HepG2 (cell line): ENCODE results near the gene MALT1. TPM values are rescaled to one million over a fixed set of nuclear protein-coding genes. Genes with fewer than 3 reads are reported as not detected.

Source experiments
- ATAC-seq: fragments of 200-7000 bp; cut with Tn5 transposase; 3 replicates; pipeline ENCODE4 v1.9.1; 2020; ENCODE audit warnings: mild to moderate bottlenecking, moderate library complexity
- BruUV-seq: library from RNA; stranded (reverse); fragments of 400-500 nt; replicated peaks from 2 replicates; lab custom pipeline; 2021; lab: Mats Ljungman, UMichigan
- CTCF ChIA-PET: fragments of 300-600 bp; formaldehyde crosslinking; extraction: SDS; loops from one replicate; lab custom pipeline; 2021; ENCODE audit warnings: low total read pairs, inconsistent platforms, low intra/inter-chr PET ratio; lab: Yijun Ruan, JAX
- POLR2A ChIA-PET: fragments of 350-600 bp; sonication (Branson Sonifier 250); formaldehyde crosslinking; loops from one replicate; lab custom pipeline; 2020; ENCODE audit warnings: antibody characterized with exemption, inconsistent platforms; lab: Yijun Ruan, JAX
- DNase-seq: peaks from one replicate; pipeline ENCODE4 v3.0.0-alpha.2; 2015; ENCODE audit warnings: low spot score
- FAIRE-seq: peaks from 3 replicates; lab custom pipeline; 2011; peaks lifted over from hg19 to GRCh38; lab: Jason Lieb, UNC
- H2AFZ ChIP-seq: one replicate; pipeline ENCODE4 v1.6.1; 2011; ENCODE audit warnings: low read length, inconsistent platforms
- H3K27ac ChIP-seq: fragments of 300-600 bp; 3 replicates; pipeline ENCODE4 v1.8.0; 2011; ENCODE audit warnings: mixed run types, mild to moderate bottlenecking, mixed read lengths, low read length, inconsistent platforms; ENCODE audit not compliant: insufficient read depth; ENCODE audit errors: extremely low read length
- H3K27me3 ChIP-seq, 2 experiments: fragments of 200-600 bp in 1 of 2; 2 replicates in 1 of 2; 3 replicates in 1 of 2; pipeline versions ENCODE4 v1.6.0 to v1.8.0; 2011; ENCODE audit warnings: low read length in 2 of 2, mild to moderate bottlenecking in 2 of 2, moderate library complexity in 2 of 2, inconsistent platforms in 1 of 2; ENCODE audit not compliant: insufficient read depth in 2 of 2, control insufficient read depth in 1 of 2
- H3K36me3 ChIP-seq, 2 experiments: fragments of 200-600 bp in 1 of 2; replicated peaks in 1 of 2; 2 replicates in 1 of 2; 3 replicates in 1 of 2; pipeline versions ENCODE4 v1.5.1 to v1.8.0; 2011; ENCODE audit warnings: low read length in 2 of 2, inconsistent platforms in 1 of 2; ENCODE audit not compliant: insufficient read depth in 2 of 2, control insufficient read depth in 1 of 2
- H3K4me1 ChIP-seq: 2 replicates; pipeline ENCODE4 v1.5.1; 2012; ENCODE audit warnings: low read length, inconsistent platforms; ENCODE audit not compliant: insufficient read depth
- H3K4me2 ChIP-seq: 2 replicates; pipeline ENCODE4 v1.6.0; 2011; ENCODE audit warnings: low read depth, low read length, inconsistent platforms
- H3K4me3 ChIP-seq, 3 experiments: fragments of 200-600 bp in 1 of 3; sonication (generic), shearing (Covaris generic) in 1 of 3; replicated peaks in 1 of 3; 2 replicates each; pipeline ENCODE4 v1.5.1; 2011 to 2016; ENCODE audit warnings: low read length in 3 of 3, inconsistent platforms in 2 of 3, low read depth in 2 of 3, mild to moderate bottlenecking in 2 of 3, control low read depth in 1 of 3, mixed read lengths in 1 of 3; ENCODE audit not compliant: insufficient read depth in 1 of 3
- H3K79me2 ChIP-seq: one replicate; pipeline ENCODE4 v1.6.1; 2011; ENCODE audit warnings: low read length, inconsistent platforms; ENCODE audit not compliant: insufficient read depth
- H3K9ac ChIP-seq: 2 replicates; pipeline ENCODE4 v1.6.0; 2011; ENCODE audit warnings: mild to moderate bottlenecking, low read depth, low read length, inconsistent platforms; ENCODE audit not compliant: insufficient read depth
- H3K9me3 ChIP-seq: 2 replicates; pipeline ENCODE4 v1.5.1; 2012; ENCODE audit warnings: mild to moderate bottlenecking, low read length
- H4K20me1 ChIP-seq: 2 replicates; pipeline ENCODE4 v1.6.0; 2011; ENCODE audit warnings: inconsistent platforms, mild to moderate bottlenecking, low read length, moderate library complexity; ENCODE audit not compliant: insufficient read depth
- ARID5B ChIP-seq: IDR thresholded peaks from 2 replicates; pipeline ENCODE4 v1.4.0; 2020; ENCODE audit warnings: mild to moderate bottlenecking, missing genetic modification reagents
- BORCS8-MEF2B ChIP-seq: sonication (generic); formaldehyde crosslinking; IDR thresholded peaks from 2 replicates; pipeline ENCODE4 v1.8.0; 2022; ENCODE audit warnings: mild to moderate bottlenecking, missing genetic modification reagents
- FOXM1 ChIP-seq: sonication (generic); formaldehyde crosslinking; IDR thresholded peaks from 2 replicates; pipeline ENCODE4 v1.5.0; 2020; ENCODE audit warnings: missing genetic modification reagents
- KDM3A ChIP-seq: IDR thresholded peaks from 2 replicates; pipeline ENCODE4 v1.6.1; 2018; ENCODE audit warnings: low read depth, missing compliant biosample characterization
- SALL2 ChIP-seq: sonication (generic); formaldehyde crosslinking; IDR thresholded peaks from 2 replicates; pipeline ENCODE4 v1.8.1; 2023; ENCODE audit warnings: mild to moderate bottlenecking, missing genetic modification reagents, inconsistent platforms
- SRSF9 ChIP-seq: fragments of 200-400 bp; formaldehyde crosslinking; IDR thresholded peaks from 2 replicates; pipeline ENCODE4 v1.6.1; 2018; ENCODE audit warnings: borderline replicate concordance, mild to moderate bottlenecking, low read depth, low read length; ENCODE audit not compliant: insufficient read depth, poor library complexity, severe bottlenecking
- TMF1 ChIP-seq: sonication (generic); formaldehyde crosslinking; IDR thresholded peaks from 2 replicates; pipeline ENCODE4 v1.8.1; 2022; ENCODE audit warnings: low read depth, missing genetic modification reagents
- TRAFD1 ChIP-seq: sonication (generic); formaldehyde crosslinking; IDR thresholded peaks from 2 replicates; pipeline ENCODE4 v1.5.1; 2020; ENCODE audit warnings: missing genetic modification reagents, mild to moderate bottlenecking, borderline replicate concordance
- ZBTB3 ChIP-seq: sonication (generic); formaldehyde crosslinking; IDR thresholded peaks from 2 replicates; pipeline ENCODE4 v1.4.0; 2020; ENCODE audit warnings: low read depth, mild to moderate bottlenecking, moderate library complexity, missing genetic modification reagents, borderline replicate concordance
- ZEB1 ChIP-seq: IDR thresholded peaks from 2 replicates; pipeline ENCODE4 v1.6.1; 2012; ENCODE audit warnings: mild to moderate bottlenecking, low read depth, inconsistent platforms; ENCODE audit not compliant: insufficient replicate concordance
- ZFP36L2 ChIP-seq: sonication (generic); formaldehyde crosslinking; IDR thresholded peaks from 2 replicates; pipeline ENCODE4 v1.4.0; 2020; ENCODE audit warnings: missing genetic modification reagents
- ZNF256 ChIP-seq: sonication (generic); formaldehyde crosslinking; conservative IDR thresholded peaks from 2 replicates; pipeline ENCODE4 v1.4.0; 2020; ENCODE audit warnings: missing genetic modification reagents
- ZNF569 ChIP-seq: sonication (generic); formaldehyde crosslinking; IDR thresholded peaks from 2 replicates; pipeline ENCODE4 v1.5.0; 2020; ENCODE audit warnings: mild to moderate bottlenecking, missing genetic modification reagents, moderate library complexity, borderline replicate concordance
- ZNF572 ChIP-seq: sonication (generic); formaldehyde crosslinking; IDR thresholded peaks from 2 replicates; pipeline ENCODE4 v1.5.1; 2020; ENCODE audit warnings: mild to moderate bottlenecking, missing genetic modification reagents
- ZNF674 ChIP-seq: sonication (generic); formaldehyde crosslinking; IDR thresholded peaks from 2 replicates; pipeline ENCODE4 v1.5.0; 2020; ENCODE audit warnings: low read depth, mild to moderate bottlenecking, missing genetic modification reagents
- ZNF704 ChIP-seq: sonication (generic); formaldehyde crosslinking; IDR thresholded peaks from 2 replicates; pipeline ENCODE4 v1.8.1; 2023; ENCODE audit warnings: mild to moderate bottlenecking, inconsistent platforms, moderate library complexity, missing genetic modification reagents, borderline replicate concordance
- ZNF816 ChIP-seq: sonication (generic); formaldehyde crosslinking; IDR thresholded peaks from 2 replicates; pipeline ENCODE4 v1.8.0; 2022; ENCODE audit warnings: missing genetic modification reagents, mild to moderate bottlenecking, borderline replicate concordance
- WGBS: methylation state at CpG from one replicate; pipeline ENCODE4 v1.1.6; 2017; ENCODE audit warnings: low lambda C conversion rate; 5-methylcytosine and 5-hydroxymethylcytosine counted together
- in situ Hi-C: cut with HindIII; loops from 2 replicates; pipeline ENCODE4 v1.10.0; 2017; ENCODE audit warnings: low pct_unique_long_range_greater_than_20kb; ENCODE audit not compliant: extremely low pct_ligation_motif_present
- intact Hi-C: fragments of 100-400 bp; cut with micrococcal nuclease; formaldehyde crosslinking; loops from one replicate; pipeline ENCODE4 v1.10.0; 2022; ENCODE audit not compliant: unreplicated experiment
- polyA plus RNA-seq, 8 experiments: library from polyadenylated mRNA; depleted of rRNA in 3 of 8; stranded (reverse) in 7 of 8; unstranded in 1 of 8; fragments of >200 nt; fragmentation: Illumina TruSeq in 4 of 8; extraction: Trizol in 4 of 8; gene quantifications; 2 replicates each; pipeline versions ENCODE4 v1.2.1 to v1.2.3, GENCODE V29; 2011 to 2016; ENCODE audit warnings: low read depth in 4 of 8, missing spikeins in 1 of 8, mixed read lengths in 1 of 8; ENCODE audit not compliant: insufficient read depth in 1 of 8
- total RNA-seq, 5 experiments: library from RNA; depleted of rRNA; stranded (reverse); fragments of >200 nt; fragmentation: Illumina TruSeq; extraction: Trizol; gene quantifications; 2 replicates each; pipeline ENCODE4 v1.2.3, GENCODE V29; 2016; ENCODE audit warnings: low read depth in 1 of 5
- TF ChIP-seq, protein P1 (sequence below): IDR thresholded peaks from 2 replicates; pipeline ENCODE4 v1.6.1; 2018; ENCODE audit warnings: missing genetic modification reagents

Gene MALT1
- total and polyA plus RNA-seq, 2 of the 13 experiments (the other 11 are each of a cell fraction or from before 2014, with no cell fraction given) = 43.9 to 89.0 TPM

DNA sequence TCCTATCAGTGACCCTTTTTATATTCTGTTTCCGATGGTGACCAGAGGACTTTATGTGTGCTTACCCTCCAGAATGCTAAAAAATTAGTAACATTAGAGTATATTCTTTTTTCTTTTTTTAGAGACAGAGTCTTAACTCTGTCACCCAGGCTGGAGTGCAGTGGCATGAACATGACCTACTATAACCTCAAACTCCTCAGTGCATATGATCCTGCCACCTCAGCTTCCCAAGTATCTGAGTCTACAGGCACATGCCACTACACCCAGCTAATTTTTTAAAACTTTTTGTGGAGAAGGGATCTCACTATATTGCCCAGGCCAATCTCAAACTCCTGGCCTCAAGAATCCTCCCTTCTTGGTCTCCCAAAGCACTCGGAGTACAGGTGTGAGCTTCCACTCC is 74.6 kb downstream of the MALT1 start:
- 98% methylated on average over 2 of the region's 2 CpGs for WGBS
- no peak overlapping the region for H2AFZ ChIP-seq
- in situ Hi-C loops = no loop called here
- no peak for DNase-seq
- FAIRE-seq = no peak
- intact Hi-C loops = no loop called here
- ChIA-PET CTCF (no interaction called here), POLR2A (no interaction called here)
- no peak for ATAC-seq
- H3K79me2 ChIP-seq = no peaks in the 10 kb centered on the region
- no peaks in the 10 kb centered on the region for H3K9me3 ChIP-seq
- H4K20me1 ChIP-seq = no peaks in the 10 kb centered on the region
- peaks cover 18 to 64% of the 10 kb centered on the region in 2 experiments for H3K36me3 ChIP-seq
- H3K4me2 ChIP-seq = no peak overlapping the region
- no TSS peak for BruUV-seq
- H3K9ac ChIP-seq = no peak overlapping the region
- H3K4me1 ChIP-seq = no peaks in the 10 kb centered on the region
- H3K27me3 ChIP-seq = no peaks in the 10 kb centered on the region; a peak in 1 of 5 replicates
- H3K27ac ChIP-seq = no peak overlapping the region
- no peak overlapping the region for H3K4me3 ChIP-seq
- TF ChIP-seq ZFP36L2 (no peak), ZNF256 (no peak), ZNF569 (no peak), ZNF816 (CRISPR knock-in tag) (no peak), ZNF674 (CRISPR knock-in tag) (no peak), ZNF704 (CRISPR knock-in tag) (no peak), KDM3A (no peak), SRSF9 (no peak), TMF1 (CRISPR knock-in tag) (no peak), ZNF572 (CRISPR knock-in tag) (no peak), FOXM1 (CRISPR knock-in tag) (no peak), ARID5B (CRISPR knock-in tag) (no peak), ZBTB3 (CRISPR knock-in tag) (no peak), TRAFD1 (CRISPR knock-in tag) (no peak), SALL2 (CRISPR knock-in tag) (no peak), ZEB1 (no peak), BORCS8-MEF2B (CRISPR knock-in tag) (no peak)
- TF ChIP-seq, protein P1, sequence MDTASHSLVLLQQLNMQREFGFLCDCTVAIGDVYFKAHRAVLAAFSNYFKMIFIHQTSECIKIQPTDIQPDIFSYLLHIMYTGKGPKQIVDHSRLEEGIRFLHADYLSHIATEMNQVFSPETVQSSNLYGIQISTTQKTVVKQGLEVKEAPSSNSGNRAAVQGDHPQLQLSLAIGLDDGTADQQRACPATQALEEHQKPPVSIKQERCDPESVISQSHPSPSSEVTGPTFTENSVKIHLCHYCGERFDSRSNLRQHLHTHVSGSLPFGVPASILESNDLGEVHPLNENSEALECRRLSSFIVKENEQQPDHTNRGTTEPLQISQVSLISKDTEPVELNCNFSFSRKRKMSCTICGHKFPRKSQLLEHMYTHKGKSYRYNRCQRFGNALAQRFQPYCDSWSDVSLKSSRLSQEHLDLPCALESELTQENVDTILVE (CRISPR knock-in tag) = no peak
